DND-41 (cell line): ENCODE data around the gene MASP1.

ENCODE experiments used
- CTCF ChIP-seq: IDR thresholded peaks from 2 replicates; pipeline ENCODE4 v1.5.1; 2012; ENCODE audit warnings: borderline replicate concordance, low read length, moderate library complexity, mild to moderate bottlenecking; ENCODE audit not compliant: poor library complexity, severe bottlenecking; ENCODE audit errors: extremely low read depth
- EZH2 ChIP-seq: IDR thresholded peaks from 3 replicates; pipeline ENCODE4 v1.6.1; 2012; ENCODE audit warnings: borderline replicate concordance, low read depth, mild to moderate bottlenecking, moderate library complexity, low read length, inconsistent platforms; ENCODE audit not compliant: severe bottlenecking

GRCh38 chr3:187325632-187326031 is 34.1 kb upstream of the MASP1 start:
- no peak for TF ChIP-seq CTCF
- TF ChIP-seq EZH2: no peak
